ENCODE measurements around the gene SND1.

DNA sequence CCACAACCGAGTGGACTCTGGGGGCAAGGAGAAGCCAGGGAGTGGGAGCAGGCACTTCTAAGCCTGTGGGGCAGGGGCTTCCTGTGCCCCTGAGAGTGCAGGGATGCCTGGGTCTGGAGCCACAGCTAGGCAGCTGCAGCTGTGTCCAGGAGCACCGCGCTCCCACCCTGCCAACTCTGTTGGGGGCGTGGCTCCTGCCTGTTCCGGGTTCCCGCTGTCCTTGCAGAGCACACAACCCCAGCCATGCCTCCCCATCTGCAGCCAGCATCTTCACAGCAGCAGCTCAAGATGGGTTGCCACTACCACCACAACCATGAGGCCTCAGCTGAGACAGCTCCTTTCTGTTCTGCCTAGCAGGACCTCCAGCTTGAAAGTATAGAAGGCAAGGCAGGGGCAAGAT lies 42.7 kb upstream of the SND1 start:
- no peak for TF ChIP-seq POLR2A (IDR thresholded peaks at IDR 0.05)
- TF ChIP-seq, protein P1, sequence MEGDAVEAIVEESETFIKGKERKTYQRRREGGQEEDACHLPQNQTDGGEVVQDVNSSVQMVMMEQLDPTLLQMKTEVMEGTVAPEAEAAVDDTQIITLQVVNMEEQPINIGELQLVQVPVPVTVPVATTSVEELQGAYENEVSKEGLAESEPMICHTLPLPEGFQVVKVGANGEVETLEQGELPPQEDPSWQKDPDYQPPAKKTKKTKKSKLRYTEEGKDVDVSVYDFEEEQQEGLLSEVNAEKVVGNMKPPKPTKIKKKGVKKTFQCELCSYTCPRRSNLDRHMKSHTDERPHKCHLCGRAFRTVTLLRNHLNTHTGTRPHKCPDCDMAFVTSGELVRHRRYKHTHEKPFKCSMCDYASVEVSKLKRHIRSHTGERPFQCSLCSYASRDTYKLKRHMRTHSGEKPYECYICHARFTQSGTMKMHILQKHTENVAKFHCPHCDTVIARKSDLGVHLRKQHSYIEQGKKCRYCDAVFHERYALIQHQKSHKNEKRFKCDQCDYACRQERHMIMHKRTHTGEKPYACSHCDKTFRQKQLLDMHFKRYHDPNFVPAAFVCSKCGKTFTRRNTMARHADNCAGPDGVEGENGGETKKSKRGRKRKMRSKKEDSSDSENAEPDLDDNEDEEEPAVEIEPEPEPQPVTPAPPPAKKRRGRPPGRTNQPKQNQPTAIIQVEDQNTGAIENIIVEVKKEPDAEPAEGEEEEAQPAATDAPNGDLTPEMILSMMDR (IDR thresholded peaks at IDR 0.05): no peak

All from vagina (tissue), 2 donors.